GM18511 (cell line): ENCODE results near the gene PGLYRP2.

Experiments used
- ATAC-seq: cut with Tn5 transposase; IDR thresholded peaks from one replicate; pipeline ENCODE4 v1.9.1; 2021; ENCODE audit warnings: mild to moderate bottlenecking, moderate library complexity; ENCODE audit not compliant: unreplicated experiment

Gene PGLYRP2

GRCh38 chr19:15456871-15457700, 22.2 kb downstream of the PGLYRP2 start:
- no peak for ATAC-seq

DNA sequence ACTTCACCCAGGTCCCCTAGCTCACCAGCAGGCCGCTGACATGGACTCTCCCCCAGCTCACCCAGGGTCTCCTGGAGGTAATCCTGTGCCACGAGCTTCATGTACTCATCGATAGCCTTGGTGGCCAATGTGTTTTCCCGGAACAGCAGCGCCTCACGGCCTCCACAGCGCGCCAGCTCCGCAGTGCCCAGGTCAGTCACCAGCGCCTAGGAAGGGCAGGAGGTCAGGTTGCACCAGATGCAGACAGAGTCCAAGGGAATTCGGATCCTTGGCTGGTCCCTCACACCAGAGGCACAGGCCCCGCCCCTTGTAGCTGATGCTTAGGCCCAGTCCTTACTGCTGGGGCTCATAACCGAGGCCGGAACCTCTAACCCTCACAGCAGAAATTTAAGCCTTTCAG, 22.9 kb downstream of the PGLYRP2 start:
- ATAC-seq, result no peak

GRCh38 chr19:15455996-15456395, 23.3 kb downstream of the PGLYRP2 start:
- ATAC-seq, result no peak

DNA sequence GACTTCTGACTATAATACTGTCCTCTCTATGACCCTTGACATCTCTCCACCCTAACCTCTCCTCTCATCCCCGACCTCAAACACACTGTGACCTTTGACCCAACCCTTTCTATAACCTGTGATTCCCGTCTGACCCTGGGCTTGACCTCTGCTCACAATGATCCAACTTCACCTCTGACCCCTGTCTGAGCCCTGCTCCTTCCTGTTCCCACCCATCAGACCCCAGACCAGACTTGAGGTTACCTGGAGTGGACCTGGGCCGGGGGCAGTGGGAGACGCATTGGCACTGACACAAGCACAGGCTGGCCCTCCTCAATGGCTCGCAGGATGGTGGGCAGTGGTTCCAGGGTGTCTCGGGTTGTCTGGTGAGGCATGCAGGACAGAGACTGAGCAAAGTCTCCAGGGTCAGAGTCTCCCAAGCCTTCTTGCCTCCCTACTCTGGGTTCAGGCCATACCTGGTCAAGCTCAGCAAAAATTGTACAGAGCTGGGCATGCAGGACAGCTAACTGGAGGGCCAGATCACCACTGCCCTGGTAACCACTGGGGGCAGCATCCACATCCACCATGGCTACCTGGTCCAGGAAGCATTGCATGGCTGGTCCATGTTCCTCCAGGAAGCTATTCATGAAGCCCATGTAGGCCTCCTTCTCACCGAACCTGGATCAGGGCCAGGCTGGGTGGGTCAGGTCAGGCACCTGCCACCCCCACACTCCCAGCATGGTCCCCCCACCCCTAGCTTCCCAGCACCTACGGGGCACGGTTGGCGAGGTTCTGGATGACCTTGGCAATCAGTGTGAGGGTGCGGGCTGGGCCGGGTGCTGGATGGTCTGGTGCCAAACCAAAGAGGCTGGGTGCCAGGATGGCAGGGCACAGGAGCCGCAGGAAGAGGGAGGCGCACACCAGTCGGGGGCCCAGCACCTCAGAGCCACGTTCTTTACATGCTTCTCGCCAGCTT, 25.1 kb downstream of the PGLYRP2 start:
- no peak for ATAC-seq

GRCh38 chr19:15453091-15453578, 26.2 kb downstream of the PGLYRP2 start:
- ATAC-seq, result no peak

DNA sequence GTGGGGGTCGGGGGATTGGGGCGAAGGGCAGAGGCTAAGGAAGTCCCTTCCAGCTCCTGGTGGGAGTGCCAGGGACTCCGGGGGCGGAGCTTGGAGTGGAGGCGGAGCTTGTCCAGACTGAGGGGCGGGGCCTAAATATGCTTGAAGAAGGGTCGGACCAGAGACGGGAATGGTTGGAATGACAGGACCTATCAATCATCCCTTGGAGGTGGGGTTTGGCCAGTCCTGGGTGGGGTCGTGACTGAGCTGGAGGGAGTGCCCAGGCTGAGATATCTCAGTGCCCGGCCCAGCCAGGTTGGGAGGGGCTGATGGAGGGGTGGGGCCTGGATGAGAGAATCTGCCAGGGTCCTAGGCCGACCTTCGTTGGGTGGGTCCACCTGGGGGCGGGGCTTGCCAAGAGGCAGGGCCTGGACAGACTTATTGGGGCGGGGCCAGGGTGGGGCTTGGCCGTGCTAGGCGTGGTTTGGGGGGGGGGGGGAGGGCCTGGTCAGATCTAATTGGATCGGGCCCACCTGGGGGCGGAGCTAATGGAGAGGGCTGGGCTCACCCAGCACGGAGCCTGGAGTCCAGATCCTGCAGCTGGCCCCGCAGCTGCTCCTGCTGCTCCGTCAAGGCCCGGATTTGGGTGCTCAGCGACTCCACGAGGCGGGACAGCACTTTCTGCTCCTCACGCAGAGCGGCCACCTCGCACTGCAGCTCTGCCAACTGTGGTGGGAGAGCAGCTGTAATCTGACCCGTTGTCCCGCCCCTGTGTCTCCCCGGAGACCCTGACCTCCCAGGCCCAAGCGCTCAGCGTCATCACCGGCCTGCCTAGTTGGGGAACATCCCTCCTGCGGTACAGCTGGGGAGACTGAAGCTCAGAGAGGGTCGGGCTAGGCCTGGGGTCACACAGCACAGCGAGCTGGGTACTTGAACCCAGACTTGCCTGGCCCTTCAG, 26.9 kb downstream of the PGLYRP2 start:
- no peak for ATAC-seq

DNA sequence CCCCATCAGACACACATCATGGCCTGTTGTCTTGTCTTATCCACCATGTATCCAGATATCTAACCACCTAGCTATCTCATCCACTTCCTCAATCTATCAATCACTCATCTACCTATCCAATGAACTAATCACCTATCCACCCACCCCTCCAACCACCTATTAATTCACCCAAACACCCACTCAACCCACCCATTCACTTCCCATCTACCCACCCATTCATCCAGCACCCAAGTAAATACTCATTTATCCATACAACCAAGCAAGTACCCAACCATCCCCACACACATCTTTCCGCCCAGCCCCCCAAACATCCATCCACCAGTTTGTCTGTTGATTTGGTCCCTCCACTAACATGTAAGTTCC, 28.8 kb downstream of the PGLYRP2 start:
- no peak for ATAC-seq

- ATAC-seq, result peak; percentile 49
Measured at GRCh38 chr19:15449620-15450527, 29.4 kb downstream of the PGLYRP2 start, which contains the start of gene WIZ. Gene WIZ, minus strand, starts transcription at chr19:15449956. Its CDS starts 1,649 bp downstream, at chr19:15448307.

- no peak for ATAC-seq
Measured at GRCh38 chr19:15448778-15449619, 30.3 kb downstream of the PGLYRP2 start.

GRCh38 chr19:15448044-15448777, 31.1 kb downstream of the PGLYRP2 start:
- ATAC-seq, result no peak

- ATAC-seq, result no peak
Measured at GRCh38 chr19:15447057-15447456, 32.2 kb downstream of the PGLYRP2 start.

- no peak for ATAC-seq
Measured at GRCh38 chr19:15445807-15446376, 33.4 kb downstream of the PGLYRP2 start.

GRCh38 chr19:15445227-15445605, 34.1 kb downstream of the PGLYRP2 start:
- ATAC-seq, result no peak

DNA sequence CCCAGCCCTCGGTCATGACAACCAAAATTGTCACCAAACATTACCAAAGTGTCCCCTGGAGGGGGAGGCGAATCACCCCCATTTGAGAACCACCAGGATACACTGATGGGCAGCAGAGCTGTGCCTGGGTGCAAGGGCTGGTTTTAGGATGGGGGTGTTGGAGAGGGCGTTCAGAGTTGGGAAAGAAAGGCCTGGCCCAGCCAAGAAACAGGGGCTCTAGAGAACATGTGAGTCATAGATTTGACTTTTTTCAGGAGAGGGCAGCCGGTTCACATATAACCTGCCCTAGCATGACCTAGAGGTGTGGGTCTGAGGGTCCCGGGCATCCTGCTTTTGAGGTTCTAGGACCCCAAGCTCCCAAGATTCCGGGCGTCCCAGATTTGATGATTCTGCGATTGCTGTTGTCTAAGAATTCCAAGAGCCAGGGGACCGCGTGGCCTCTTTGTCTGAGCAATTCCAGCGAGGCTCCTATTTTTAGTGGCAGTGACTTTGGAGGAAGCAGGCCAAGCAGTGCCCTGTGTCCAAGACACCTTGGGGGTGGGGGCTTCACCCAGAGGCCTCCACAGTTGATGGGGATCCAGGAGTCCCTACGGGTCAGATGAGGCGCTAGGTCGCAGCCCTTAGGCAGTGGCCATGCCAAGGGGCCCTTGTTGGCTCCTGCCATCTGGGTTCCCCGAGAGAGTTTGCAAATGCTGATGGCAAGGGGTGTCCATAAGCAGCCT, 34.6 kb downstream of the PGLYRP2 start:
- no peak for ATAC-seq

GRCh38 chr19:15443838-15444237, 35.5 kb downstream of the PGLYRP2 start:
- ATAC-seq, result no peak

DNA sequence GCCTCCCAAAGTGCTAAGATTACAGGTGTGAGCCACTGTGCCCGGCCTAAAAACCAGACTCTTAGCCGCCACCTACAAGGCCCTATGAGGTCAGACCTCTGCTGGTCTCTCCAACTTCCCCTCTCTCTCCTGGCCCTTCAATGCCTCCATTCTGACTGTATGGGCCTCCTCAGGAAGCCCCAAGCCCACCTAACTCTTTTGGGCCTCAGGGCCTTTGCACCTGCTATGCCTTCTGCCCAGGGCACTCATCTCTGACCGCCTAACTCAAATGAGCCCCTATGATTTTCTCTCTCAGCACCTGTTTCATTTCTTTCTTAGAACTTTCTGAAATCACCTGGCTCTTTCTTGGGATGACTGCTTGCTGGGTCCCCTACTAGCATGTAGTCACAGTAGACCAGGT, 36.0 kb downstream of the PGLYRP2 start:
- ATAC-seq, result no peak
